ENCODE results near the gene ADPRS. TPM values are rescaled to one million over a fixed set of nuclear protein-coding genes. Genes with fewer than 3 reads are reported as not detected.

ADPRS gene
- total RNA-seq, 1 experiment from 2014 or later, result 30.0 TPM

DNA sequence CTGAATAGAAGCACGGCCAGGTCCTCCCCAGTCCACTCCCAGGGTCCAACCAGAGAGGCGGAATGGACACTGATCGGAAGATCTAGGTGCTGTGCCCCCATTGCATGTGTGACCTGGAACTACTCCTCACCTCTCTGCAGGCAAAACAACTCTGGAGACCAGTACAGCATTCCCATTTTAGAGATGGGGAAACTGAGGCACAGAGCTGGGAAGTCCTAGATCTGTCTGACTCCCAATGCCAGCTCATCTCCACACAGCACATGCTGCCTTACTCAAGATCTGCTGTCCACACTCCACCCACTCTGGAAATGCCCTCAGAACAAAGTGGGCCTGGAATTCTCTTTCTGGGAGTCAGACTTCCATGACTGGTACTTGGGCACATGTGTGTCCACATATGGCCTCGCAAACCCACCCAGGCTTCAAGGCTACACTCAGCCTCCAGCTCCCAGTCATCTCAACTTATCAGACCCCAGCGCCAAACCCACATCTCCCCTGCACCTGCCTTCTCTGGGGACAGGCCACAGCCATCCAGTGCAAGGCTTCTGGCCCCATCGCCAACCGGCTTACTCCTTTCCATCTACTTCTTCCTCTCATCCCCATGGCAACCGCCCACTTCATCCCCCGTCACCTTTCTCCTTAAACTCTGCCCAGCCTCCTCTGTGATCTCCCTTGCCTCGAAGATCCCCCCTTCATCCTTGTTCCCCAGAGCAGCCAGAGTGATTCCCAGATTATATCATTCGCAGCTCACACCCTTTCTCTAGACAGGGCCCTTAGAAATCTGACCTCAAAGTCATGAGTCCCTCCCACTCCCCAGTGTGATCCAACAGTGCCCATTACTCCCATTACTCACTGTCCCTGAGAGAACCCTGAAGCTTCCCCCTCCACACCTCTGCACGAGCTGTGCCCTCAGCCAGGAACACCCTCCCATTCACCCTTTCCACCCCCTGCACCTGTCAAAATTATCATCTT lies 33.7 kb downstream of the ADPRS start:
- Histone ChIP-seq H3K79me2 (ENCODE audit: low read depth) (no peaks in the 10 kb centered on the region), H3K9me3 (ENCODE audit: insufficient read depth, low read depth) (no peaks in the 10 kb centered on the region), H4K20me1 (ENCODE audit: insufficient read depth) (no peaks in the 10 kb centered on the region; the same call in 1 of the 2 replicates), H3K4me2 (no peak overlapping the region), H3K4me3 (no peak overlapping the region), H3K4me1 (replicated peaks; ENCODE audit: insufficient read depth) (no peaks in the 10 kb centered on the region), H3K27me3 (ENCODE audit: insufficient read depth, low read depth) (peaks cover 25% of the 10 kb centered on the region), H3K9me2 (ENCODE audit: insufficient read depth) (no peaks in the 10 kb centered on the region), H2AFZ (no peak overlapping the region), H3K36me3 (ENCODE audit: low read depth) (no peaks in the 10 kb centered on the region), H3K27ac (no peak overlapping the region), H3F3A (ENCODE audit: insufficient read depth, low read depth) (0 out of 2 replicates have a peak, but pooled peaks cover 2% of the 10 kb centered on the region)
- CTCF ChIA-PET, result no interaction called here
- TF ChIP-seq, protein P1, sequence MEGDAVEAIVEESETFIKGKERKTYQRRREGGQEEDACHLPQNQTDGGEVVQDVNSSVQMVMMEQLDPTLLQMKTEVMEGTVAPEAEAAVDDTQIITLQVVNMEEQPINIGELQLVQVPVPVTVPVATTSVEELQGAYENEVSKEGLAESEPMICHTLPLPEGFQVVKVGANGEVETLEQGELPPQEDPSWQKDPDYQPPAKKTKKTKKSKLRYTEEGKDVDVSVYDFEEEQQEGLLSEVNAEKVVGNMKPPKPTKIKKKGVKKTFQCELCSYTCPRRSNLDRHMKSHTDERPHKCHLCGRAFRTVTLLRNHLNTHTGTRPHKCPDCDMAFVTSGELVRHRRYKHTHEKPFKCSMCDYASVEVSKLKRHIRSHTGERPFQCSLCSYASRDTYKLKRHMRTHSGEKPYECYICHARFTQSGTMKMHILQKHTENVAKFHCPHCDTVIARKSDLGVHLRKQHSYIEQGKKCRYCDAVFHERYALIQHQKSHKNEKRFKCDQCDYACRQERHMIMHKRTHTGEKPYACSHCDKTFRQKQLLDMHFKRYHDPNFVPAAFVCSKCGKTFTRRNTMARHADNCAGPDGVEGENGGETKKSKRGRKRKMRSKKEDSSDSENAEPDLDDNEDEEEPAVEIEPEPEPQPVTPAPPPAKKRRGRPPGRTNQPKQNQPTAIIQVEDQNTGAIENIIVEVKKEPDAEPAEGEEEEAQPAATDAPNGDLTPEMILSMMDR (conservative IDR thresholded peaks at IDR 0.05), result no peak
- no peak for TF ChIP-seq EZH2 (IDR thresholded peaks at IDR 0.05; ENCODE audit: low read depth)
- BruUV-seq (replicated peaks), result no TSS peak
- DNase-seq, result no peak
- POLR2A ChIA-PET (ENCODE audit: unreplicated experiment), result no interaction called here
- intact Hi-C loops (cut with micrococcal nuclease; ENCODE audit: unreplicated experiment), result no loop called here

DNA sequence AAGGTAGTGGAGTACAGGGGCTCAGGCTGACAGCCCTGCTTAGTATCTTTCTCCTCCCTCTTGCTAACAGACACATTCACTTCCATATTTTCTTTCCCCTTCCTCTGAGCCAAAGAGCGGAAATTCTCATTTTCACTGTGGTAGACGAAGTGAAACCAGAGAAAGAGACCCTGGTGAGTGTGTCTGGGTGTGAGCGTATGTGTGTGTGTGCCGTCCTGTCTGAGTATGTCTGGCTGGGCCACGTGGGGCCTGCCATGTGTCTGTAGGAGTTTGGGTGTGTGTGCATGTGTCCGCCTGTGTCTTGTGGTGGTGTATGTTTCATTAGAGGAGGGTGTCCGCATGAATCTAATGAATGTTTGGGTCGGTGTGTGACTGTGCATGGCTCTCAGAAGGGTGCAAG lies 34.7 kb downstream of the ADPRS start:
- DNase-seq, result no peak
- ChIA-PET POLR2A (ENCODE audit: unreplicated experiment) (no interaction called here), CTCF (no interaction called here)
- intact Hi-C loops (cut with micrococcal nuclease; ENCODE audit: unreplicated experiment), result no loop called here
- Histone ChIP-seq H2AFZ (no peak overlapping the region), H3K9me2 (ENCODE audit: insufficient read depth) (no peaks in the 10 kb centered on the region), H3K4me1 (replicated peaks; ENCODE audit: insufficient read depth) (no peaks in the 10 kb centered on the region), H3K4me2 (no peak overlapping the region), H3K79me2 (ENCODE audit: low read depth) (no peaks in the 10 kb centered on the region), H3K27ac (no peak overlapping the region), H3K4me3 (no peak overlapping the region), H3K36me3 (ENCODE audit: low read depth) (no peaks in the 10 kb centered on the region), H3K27me3 (ENCODE audit: insufficient read depth, low read depth) (peaks cover 25% of the 10 kb centered on the region), H4K20me1 (ENCODE audit: insufficient read depth) (no peaks in the 10 kb centered on the region), H3F3A (ENCODE audit: insufficient read depth, low read depth) (no peaks in the 10 kb centered on the region), H3K9me3 (ENCODE audit: insufficient read depth, low read depth) (no peaks in the 10 kb centered on the region)
- TF ChIP-seq EZH2 (IDR thresholded peaks at IDR 0.05; ENCODE audit: low read depth), result no peak
- TF ChIP-seq, protein P1 (conservative IDR thresholded peaks at IDR 0.05), result no peak
- no TSS peak for BruUV-seq (replicated peaks)

DNA sequence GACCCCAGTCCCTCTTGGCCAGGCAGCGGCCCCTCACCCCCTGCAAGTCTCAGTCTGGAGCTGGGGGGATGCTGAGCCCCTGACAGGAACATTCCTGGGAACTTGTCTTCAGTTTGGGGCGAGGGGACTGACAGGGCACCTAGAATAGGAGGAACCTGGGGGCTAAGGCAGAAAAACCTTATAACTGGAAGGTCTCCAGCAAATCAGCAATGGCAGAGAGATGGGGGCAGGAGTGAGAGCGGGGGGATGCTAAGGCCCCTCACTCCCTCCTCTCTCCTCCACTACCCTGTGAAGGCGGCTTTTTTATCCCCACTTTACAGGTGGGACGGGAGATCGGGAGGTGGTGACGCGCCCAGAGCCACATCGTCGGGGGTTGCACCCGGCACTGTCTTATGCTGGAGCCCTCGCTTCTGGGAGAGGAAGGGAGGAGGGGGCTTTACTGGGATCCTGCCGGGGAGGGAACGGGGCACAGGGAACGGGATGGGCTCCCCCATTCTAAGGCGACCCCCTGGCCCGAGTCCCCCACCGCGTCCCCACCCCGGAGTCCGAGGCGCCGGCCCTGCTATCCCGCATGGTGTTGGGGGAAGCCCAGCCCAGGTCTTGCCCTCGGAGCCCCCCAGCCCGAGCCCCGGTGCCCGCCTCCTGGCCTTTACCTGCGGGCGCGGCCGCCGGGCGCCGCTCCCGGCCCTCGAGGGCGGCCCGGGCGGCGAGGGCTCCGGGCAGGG lies 35.9 kb downstream of the ADPRS start:
- ChIA-PET POLR2A (ENCODE audit: unreplicated experiment) (no interaction called here), CTCF (no interaction called here)
- Histone ChIP-seq H3K4me3 (no peak overlapping the region), H3K9me2 (ENCODE audit: insufficient read depth) (no peaks in the 10 kb centered on the region), H3K27ac (no peak overlapping the region), H3K9me3 (ENCODE audit: insufficient read depth, low read depth) (no peaks in the 10 kb centered on the region), H4K20me1 (ENCODE audit: insufficient read depth) (no peaks in the 10 kb centered on the region), H3K4me1 (replicated peaks; ENCODE audit: insufficient read depth) (no peaks in the 10 kb centered on the region), H3K27me3 (ENCODE audit: insufficient read depth, low read depth) (peaks cover 25% of the 10 kb centered on the region), H3K36me3 (ENCODE audit: low read depth) (no peaks in the 10 kb centered on the region), H2AFZ (no peak overlapping the region), H3K4me2 (no peak overlapping the region), H3K79me2 (ENCODE audit: low read depth) (no peaks in the 10 kb centered on the region), H3F3A (ENCODE audit: insufficient read depth, low read depth) (no peaks in the 10 kb centered on the region)
- BruUV-seq (replicated peaks), result no TSS peak
- DNase-seq, result no peak
- intact Hi-C loops (cut with micrococcal nuclease; ENCODE audit: unreplicated experiment), result no loop called here
- TF ChIP-seq, protein P1 (conservative IDR thresholded peaks at IDR 0.05), result no peak
- no peak for TF ChIP-seq EZH2 (IDR thresholded peaks at IDR 0.05; ENCODE audit: low read depth)
